ENCODE data around the gene RNF212. TPM values are rescaled to one million over a fixed set of nuclear protein-coding genes. Genes with fewer than 3 reads are reported as not detected.

RNF212 gene
- total RNA-seq, 4 donors from 2014 or later = 0.77 to 13.5 (median 5.2) TPM

DNA sequence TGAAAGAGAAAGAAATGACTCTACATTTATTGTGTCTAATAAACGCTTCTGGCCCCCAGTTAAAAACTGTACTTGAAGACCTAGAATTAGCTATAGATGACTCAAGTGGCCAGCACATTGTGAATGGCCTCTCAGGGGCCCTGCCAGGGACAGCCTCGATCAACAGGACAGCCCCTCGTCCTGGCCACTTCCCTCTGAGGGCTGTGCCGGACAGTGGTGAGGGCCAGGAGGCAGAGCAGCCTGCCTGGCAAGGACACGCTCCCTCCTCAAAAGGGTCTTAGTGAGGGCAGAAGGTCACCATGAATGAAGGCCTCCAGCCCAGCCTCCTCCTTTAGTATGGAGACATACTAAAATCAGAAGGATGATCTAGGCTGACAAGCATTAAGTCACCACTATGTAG is 16.5 kb downstream of the RNF212 start:
- DNase-seq = no peak
- Histone ChIP-seq H3K9me3 (no peaks in the 10 kb centered on the region), H3K4me1 (no peaks in the 10 kb centered on the region), H3K27ac (no peak overlapping the region), H3K4me3 (no peak overlapping the region), H3K36me3 (no peaks in the 10 kb centered on the region), H3K27me3 (no peaks in the 10 kb centered on the region)
- intact Hi-C loops (cut with DNase I; ENCODE audit: low total_unique reads) = no loop called here
- TF ChIP-seq, protein P1, sequence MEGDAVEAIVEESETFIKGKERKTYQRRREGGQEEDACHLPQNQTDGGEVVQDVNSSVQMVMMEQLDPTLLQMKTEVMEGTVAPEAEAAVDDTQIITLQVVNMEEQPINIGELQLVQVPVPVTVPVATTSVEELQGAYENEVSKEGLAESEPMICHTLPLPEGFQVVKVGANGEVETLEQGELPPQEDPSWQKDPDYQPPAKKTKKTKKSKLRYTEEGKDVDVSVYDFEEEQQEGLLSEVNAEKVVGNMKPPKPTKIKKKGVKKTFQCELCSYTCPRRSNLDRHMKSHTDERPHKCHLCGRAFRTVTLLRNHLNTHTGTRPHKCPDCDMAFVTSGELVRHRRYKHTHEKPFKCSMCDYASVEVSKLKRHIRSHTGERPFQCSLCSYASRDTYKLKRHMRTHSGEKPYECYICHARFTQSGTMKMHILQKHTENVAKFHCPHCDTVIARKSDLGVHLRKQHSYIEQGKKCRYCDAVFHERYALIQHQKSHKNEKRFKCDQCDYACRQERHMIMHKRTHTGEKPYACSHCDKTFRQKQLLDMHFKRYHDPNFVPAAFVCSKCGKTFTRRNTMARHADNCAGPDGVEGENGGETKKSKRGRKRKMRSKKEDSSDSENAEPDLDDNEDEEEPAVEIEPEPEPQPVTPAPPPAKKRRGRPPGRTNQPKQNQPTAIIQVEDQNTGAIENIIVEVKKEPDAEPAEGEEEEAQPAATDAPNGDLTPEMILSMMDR (IDR thresholded peaks at IDR 0.05) = no peak
- TF ChIP-seq POLR2A (IDR thresholded peaks at IDR 0.05) = no peak

- no peak for DNase-seq
- Histone ChIP-seq H3K9me3 (no peaks in the 10 kb centered on the region), H3K36me3 (no peaks in the 10 kb centered on the region), H3K4me3 (no peak overlapping the region), H3K27me3 (no peaks in the 10 kb centered on the region), H3K4me1 (no peaks in the 10 kb centered on the region), H3K27ac (no peak overlapping the region)
- no peak for TF ChIP-seq POLR2A (IDR thresholded peaks at IDR 0.05)
- TF ChIP-seq, protein P1 (IDR thresholded peaks at IDR 0.05) = no peak
- intact Hi-C loops (cut with DNase I; ENCODE audit: low total_unique reads) = no loop called here
Measured at GRCh38 chr4:1094336-1094690, 19.1 kb downstream of the RNF212 start.

- H3K27ac ChIP-seq = no peak overlapping the region
- TF ChIP-seq POLR2A (IDR thresholded peaks at IDR 0.05) = no peak
- TF ChIP-seq, protein P1 (IDR thresholded peaks at IDR 0.05) = no peak
- no peaks in the 10 kb centered on the region for H3K36me3 ChIP-seq
- H3K9me3 ChIP-seq = no peaks in the 10 kb centered on the region
- no peak for DNase-seq
- no peak overlapping the region for H3K4me3 ChIP-seq
- H3K27me3 ChIP-seq = no peaks in the 10 kb centered on the region
- H3K4me1 ChIP-seq = no peaks in the 10 kb centered on the region
- intact Hi-C loops (cut with DNase I; ENCODE audit: low total_unique reads) = no loop called here
Measured at GRCh38 chr4:1093391-1094335, 19.7 kb downstream of the RNF212 start.

DNA sequence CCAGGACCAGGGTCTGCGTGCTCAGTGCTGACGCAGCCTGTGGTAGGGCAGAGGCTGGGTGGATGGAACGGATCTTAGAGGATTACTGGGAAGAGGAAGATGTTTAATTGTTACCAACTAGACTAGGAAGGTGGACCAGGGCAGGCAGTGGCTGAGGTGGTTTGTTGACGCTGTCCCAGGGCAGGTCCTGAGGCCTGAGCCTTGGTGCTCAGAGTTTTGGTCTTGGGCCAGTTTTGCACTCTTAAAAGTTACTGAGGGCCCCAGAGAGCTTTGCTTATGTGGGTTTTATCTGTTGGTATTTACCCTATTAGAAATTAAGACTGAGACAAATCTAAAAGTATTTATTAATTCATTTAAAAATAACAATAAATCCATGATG is 20.4 kb downstream of the RNF212 start:
- no peaks in the 10 kb centered on the region for H3K36me3 ChIP-seq
- TF ChIP-seq POLR2A (IDR thresholded peaks at IDR 0.05) = no peak
- TF ChIP-seq, protein P1 (IDR thresholded peaks at IDR 0.05) = no peak
- H3K4me1 ChIP-seq = no peaks in the 10 kb centered on the region
- no peak for DNase-seq
- no peaks in the 10 kb centered on the region for H3K27me3 ChIP-seq
- H3K4me3 ChIP-seq = no peak overlapping the region
- intact Hi-C loops (cut with DNase I; ENCODE audit: low total_unique reads) = no loop called here
- no peaks in the 10 kb centered on the region for H3K9me3 ChIP-seq
- H3K27ac ChIP-seq = no peak overlapping the region

All from uterus (tissue), 4 donors.